Measurements from ENCODE around the gene MPZL2.

DNA sequence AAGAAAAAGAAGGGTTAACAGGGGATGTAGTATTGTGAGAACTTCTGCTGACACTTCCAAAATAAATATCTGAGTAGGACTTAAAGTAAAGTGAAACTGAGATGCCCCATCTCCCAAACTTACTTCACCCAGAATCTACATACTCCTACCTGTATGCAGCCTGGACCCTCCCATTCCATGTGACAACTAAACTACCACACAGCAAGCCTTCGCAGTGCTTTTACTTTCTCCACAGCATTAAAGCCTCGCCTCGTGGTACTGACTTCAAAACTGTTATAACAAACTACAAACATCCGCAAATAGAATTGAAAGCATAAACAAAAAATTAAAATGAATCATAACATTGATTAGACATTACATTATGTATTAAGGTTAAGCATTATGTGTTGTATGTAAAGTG is 985 bp downstream of the MPZL2 start:
- TF ChIP-seq, protein P1, sequence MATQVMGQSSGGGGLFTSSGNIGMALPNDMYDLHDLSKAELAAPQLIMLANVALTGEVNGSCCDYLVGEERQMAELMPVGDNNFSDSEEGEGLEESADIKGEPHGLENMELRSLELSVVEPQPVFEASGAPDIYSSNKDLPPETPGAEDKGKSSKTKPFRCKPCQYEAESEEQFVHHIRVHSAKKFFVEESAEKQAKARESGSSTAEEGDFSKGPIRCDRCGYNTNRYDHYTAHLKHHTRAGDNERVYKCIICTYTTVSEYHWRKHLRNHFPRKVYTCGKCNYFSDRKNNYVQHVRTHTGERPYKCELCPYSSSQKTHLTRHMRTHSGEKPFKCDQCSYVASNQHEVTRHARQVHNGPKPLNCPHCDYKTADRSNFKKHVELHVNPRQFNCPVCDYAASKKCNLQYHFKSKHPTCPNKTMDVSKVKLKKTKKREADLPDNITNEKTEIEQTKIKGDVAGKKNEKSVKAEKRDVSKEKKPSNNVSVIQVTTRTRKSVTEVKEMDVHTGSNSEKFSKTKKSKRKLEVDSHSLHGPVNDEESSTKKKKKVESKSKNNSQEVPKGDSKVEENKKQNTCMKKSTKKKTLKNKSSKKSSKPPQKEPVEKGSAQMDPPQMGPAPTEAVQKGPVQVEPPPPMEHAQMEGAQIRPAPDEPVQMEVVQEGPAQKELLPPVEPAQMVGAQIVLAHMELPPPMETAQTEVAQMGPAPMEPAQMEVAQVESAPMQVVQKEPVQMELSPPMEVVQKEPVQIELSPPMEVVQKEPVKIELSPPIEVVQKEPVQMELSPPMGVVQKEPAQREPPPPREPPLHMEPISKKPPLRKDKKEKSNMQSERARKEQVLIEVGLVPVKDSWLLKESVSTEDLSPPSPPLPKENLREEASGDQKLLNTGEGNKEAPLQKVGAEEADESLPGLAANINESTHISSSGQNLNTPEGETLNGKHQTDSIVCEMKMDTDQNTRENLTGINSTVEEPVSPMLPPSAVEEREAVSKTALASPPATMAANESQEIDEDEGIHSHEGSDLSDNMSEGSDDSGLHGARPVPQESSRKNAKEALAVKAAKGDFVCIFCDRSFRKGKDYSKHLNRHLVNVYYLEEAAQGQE (IDR thresholded peaks at IDR 0.05; ENCODE audit: insufficient read depth in 1 of 2, low read depth in 2 of 2, low read length in 2 of 2): no peak
- no peak for TF ChIP-seq FOXP2 (optimal IDR thresholded peaks at IDR 0.05; ENCODE audit: borderline replicate concordance, extremely low read depth, extremely low read length, insufficient read depth)
